Measurements from ENCODE around the gene DHRSX.

DNA sequence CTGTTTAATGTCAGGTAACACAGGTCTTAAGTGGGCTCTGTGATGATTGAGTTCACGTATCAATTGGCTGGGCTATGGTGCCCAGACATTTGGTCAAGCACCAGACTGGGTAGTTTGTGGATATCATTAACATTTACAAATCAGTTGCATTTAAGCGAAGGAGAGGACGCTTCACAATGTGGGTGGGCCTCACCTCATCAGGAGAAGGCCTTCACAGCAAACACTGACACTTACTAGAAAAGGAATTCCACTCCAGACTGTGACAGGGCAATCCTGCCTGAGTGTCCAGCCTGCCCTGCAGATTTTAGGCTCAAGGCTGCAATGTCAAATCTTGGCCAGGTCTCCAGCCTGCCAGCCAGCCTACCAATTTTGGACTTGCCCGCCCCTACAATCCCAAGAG is 270.3 kb downstream of the DHRSX start:
- TF ChIP-seq EZH2 (IDR thresholded peaks at IDR 0.05; ENCODE audit: borderline replicate concordance, insufficient read depth, low read depth, low read length, poor library complexity, severe bottlenecking) = no peak
- TF ChIP-seq, protein P1, sequence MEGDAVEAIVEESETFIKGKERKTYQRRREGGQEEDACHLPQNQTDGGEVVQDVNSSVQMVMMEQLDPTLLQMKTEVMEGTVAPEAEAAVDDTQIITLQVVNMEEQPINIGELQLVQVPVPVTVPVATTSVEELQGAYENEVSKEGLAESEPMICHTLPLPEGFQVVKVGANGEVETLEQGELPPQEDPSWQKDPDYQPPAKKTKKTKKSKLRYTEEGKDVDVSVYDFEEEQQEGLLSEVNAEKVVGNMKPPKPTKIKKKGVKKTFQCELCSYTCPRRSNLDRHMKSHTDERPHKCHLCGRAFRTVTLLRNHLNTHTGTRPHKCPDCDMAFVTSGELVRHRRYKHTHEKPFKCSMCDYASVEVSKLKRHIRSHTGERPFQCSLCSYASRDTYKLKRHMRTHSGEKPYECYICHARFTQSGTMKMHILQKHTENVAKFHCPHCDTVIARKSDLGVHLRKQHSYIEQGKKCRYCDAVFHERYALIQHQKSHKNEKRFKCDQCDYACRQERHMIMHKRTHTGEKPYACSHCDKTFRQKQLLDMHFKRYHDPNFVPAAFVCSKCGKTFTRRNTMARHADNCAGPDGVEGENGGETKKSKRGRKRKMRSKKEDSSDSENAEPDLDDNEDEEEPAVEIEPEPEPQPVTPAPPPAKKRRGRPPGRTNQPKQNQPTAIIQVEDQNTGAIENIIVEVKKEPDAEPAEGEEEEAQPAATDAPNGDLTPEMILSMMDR (IDR thresholded peaks at IDR 0.05) = no peak
